HL-60 (cell line): ENCODE results near the gene NLK.

Experiments used
- DNase-seq, 2 experiments: peaks; one replicate each; pipeline ENCODE4 v3.0.0-alpha.2; 2010 to 2020; ENCODE audit warnings: low read depth in 1 of 2, low spot score in 1 of 2
- H3K27ac ChIP-seq: fragments of 250-450 bp; sonication (Bioruptor Pico); replicated peaks from 2 replicates; pipeline ENCODE4 v1.5.1; 2020; ENCODE audit warnings: mild to moderate bottlenecking, moderate library complexity
- H3K27me3 ChIP-seq: fragments of 250-450 bp; sonication (Bioruptor Pico); 2 replicates; pipeline ENCODE4 v1.5.1; 2021; ENCODE audit warnings: mild to moderate bottlenecking, moderate library complexity; ENCODE audit not compliant: insufficient read depth, poor library complexity, severe bottlenecking
- H3K4me3 ChIP-seq: replicated peaks from 2 replicates; pipeline ENCODE4 v1.5.1; 2011; ENCODE audit warnings: mild to moderate bottlenecking, control low read depth, low read length; ENCODE audit not compliant: insufficient read depth
- CTCF ChIP-seq: IDR thresholded peaks from one replicate; pipeline ENCODE4 v1.5.1; 2011; ENCODE audit warnings: low read length, control low read depth, inconsistent platforms; ENCODE audit not compliant: insufficient read depth
- GABPA ChIP-seq: IDR thresholded peaks from 2 replicates; pipeline ENCODE4 v1.6.1; 2012; ENCODE audit warnings: low read depth
- POLR2AphosphoS5 ChIP-seq: IDR thresholded peaks from 2 replicates; pipeline ENCODE4 v1.6.1; 2012; ENCODE audit warnings: low read depth
- REST ChIP-seq: IDR thresholded peaks from 2 replicates; pipeline ENCODE4 v1.6.1; 2012; ENCODE audit warnings: low read depth; ENCODE audit not compliant: insufficient replicate concordance
- SPI1 ChIP-seq: IDR thresholded peaks from 2 replicates; pipeline ENCODE4 v1.6.1; 2012; ENCODE audit warnings: low read depth, mild to moderate bottlenecking, borderline replicate concordance

The NLK gene

GRCh38 chr17:28085766-28086165 lies 43.3 kb downstream of the NLK start:
- H3K4me3 ChIP-seq, result no peak overlapping the region
- TF ChIP-seq CTCF, result no peak
- H3K27me3 ChIP-seq, result no peaks in the 10 kb centered on the region
- no peak overlapping the region for H3K27ac ChIP-seq
- DNase-seq, result no peak

GRCh38 chr17:28086519-28086918 lies 44.0 kb downstream of the NLK start:
- no peak overlapping the region for H3K4me3 ChIP-seq
- no peak overlapping the region for H3K27ac ChIP-seq
- TF ChIP-seq SPI1 (no peak), REST (no peak), CTCF (no peak), POLR2AphosphoS5 (no peak), GABPA (no peak)
- H3K27me3 ChIP-seq, result no peaks in the 10 kb centered on the region
- DNase-seq, result no peak

GRCh38 chr17:28087743-28088142 lies 45.3 kb downstream of the NLK start:
- no peak for TF ChIP-seq POLR2AphosphoS5
- TF ChIP-seq REST, result no peak
- no peak for TF ChIP-seq GABPA
- no peak for TF ChIP-seq SPI1
- no peak overlapping the region for H3K27ac ChIP-seq
- no peak for DNase-seq
- H3K4me3 ChIP-seq, result no peak overlapping the region
- no peaks in the 10 kb centered on the region for H3K27me3 ChIP-seq

- Histone ChIP-seq H3K27ac (no peak overlapping the region), H3K4me3 (no peak overlapping the region), H3K27me3 (no peaks in the 10 kb centered on the region)
- TF ChIP-seq REST, result no peak
- TF ChIP-seq GABPA, result no peak
- no peak for TF ChIP-seq CTCF
- no peak for TF ChIP-seq POLR2AphosphoS5
- TF ChIP-seq SPI1, result no peak
- DNase-seq, result no peak
Observed at GRCh38 chr17:28090551-28090950, 48.1 kb downstream of the NLK start.
